PC-9 (cell line): Measurements from ENCODE around the gene TRIM9. TPM values are rescaled to one million over a fixed set of nuclear protein-coding genes. Genes with fewer than 3 reads are reported as not detected.
A peak's percentile ranks its signal among the peaks of the same experiment; 100 is the strongest.

ENCODE experiments used
- BruUV-seq: library from RNA; stranded (reverse); fragments of 400-500 nt; replicated peaks from 2 replicates; lab custom pipeline; 2021; lab: Mats Ljungman, UMichigan
- CTCF ChIA-PET: fragments of 300-600 bp; sonication (Branson Sonifier 250); formaldehyde crosslinking; loops from one replicate; lab custom pipeline; 2022; ENCODE audit warnings: antibody characterized with exemption; lab: Charles Lee
- POLR2A ChIA-PET: fragments of 300-600 bp; sonication (Branson Sonifier 250); formaldehyde crosslinking; loops from one replicate; lab custom pipeline; 2022; ENCODE audit warnings: antibody characterized with exemption; ENCODE audit not compliant: unreplicated experiment; lab: Charles Lee
- DNase-seq, 2 experiments: peaks; one replicate each; pipeline versions ENCODE4 v3.0.0 to v3.0.0-alpha.2; 2015 to 2022; ENCODE audit warnings: mixed read lengths in 1 of 2
- H2AFZ ChIP-seq: fragments of 200-600 bp; sonication (generic); 2 replicates; pipeline ENCODE4 v1.8.1; 2017; ENCODE audit warnings: antibody characterized with exemption
- H3F3A ChIP-seq: fragments of 200-600 bp; sonication (generic); 2 replicates; pipeline ENCODE4 v1.8.1; 2017; ENCODE audit warnings: antibody characterized with exemption, mild to moderate bottlenecking, low read depth; ENCODE audit not compliant: insufficient read depth
- H3K27ac ChIP-seq: fragments of 200-600 bp; sonication (generic); 2 replicates; pipeline ENCODE4 v1.6.1; 2016; ENCODE audit warnings: mixed run types
- H3K27me3 ChIP-seq: fragments of 200-600 bp; sonication (generic); 2 replicates; pipeline ENCODE4 v1.6.1; 2016; ENCODE audit warnings: low read depth, mixed run types; ENCODE audit not compliant: insufficient read depth
- H3K36me3 ChIP-seq: fragments of 200-600 bp; sonication (generic); 2 replicates; pipeline ENCODE4 v1.6.1; 2016; ENCODE audit warnings: low read depth, mixed run types
- H3K4me1 ChIP-seq: fragments of 200-600 bp; sonication (generic); replicated peaks from 2 replicates; pipeline ENCODE4 v1.6.1; 2016; ENCODE audit warnings: mixed run types; ENCODE audit not compliant: insufficient read depth
- H3K4me2 ChIP-seq: fragments of 200-600 bp; sonication (generic); 2 replicates; pipeline ENCODE4 v1.6.1; 2017; ENCODE audit warnings: mixed run types
- H3K4me3 ChIP-seq: fragments of 200-600 bp; sonication (generic); 2 replicates; pipeline ENCODE4 v1.6.1; 2016; ENCODE audit warnings: mixed run types
- H3K79me2 ChIP-seq: fragments of 200-600 bp; sonication (generic); 2 replicates; pipeline ENCODE4 v1.6.1; 2017; ENCODE audit warnings: low read depth, mixed run types
- H3K9me2 ChIP-seq: fragments of 200-600 bp; sonication (generic); 2 replicates; pipeline ENCODE4 v1.8.1; 2017; ENCODE audit warnings: mild to moderate bottlenecking; ENCODE audit not compliant: insufficient read depth
- H3K9me3 ChIP-seq: fragments of 200-600 bp; sonication (generic); 2 replicates; pipeline ENCODE4 v1.8.1; 2016; ENCODE audit warnings: low read depth; ENCODE audit not compliant: insufficient read depth
- H4K20me1 ChIP-seq: fragments of 200-600 bp; sonication (generic); 2 replicates; pipeline ENCODE4 v1.8.1; 2017; ENCODE audit not compliant: insufficient read depth
- CTCF ChIP-seq: fragments of 200-600 bp; sonication (generic); conservative IDR thresholded peaks from 2 replicates; pipeline ENCODE4 v1.6.1; 2017; ENCODE audit warnings: mixed run types, antibody characterized with exemption, mild to moderate bottlenecking, moderate library complexity
- EZH2 ChIP-seq: fragments of 200-600 bp; sonication (generic); IDR thresholded peaks from 2 replicates; pipeline ENCODE4 v1.8.0; 2017; ENCODE audit warnings: antibody characterized with exemption, low read depth
- intact Hi-C: fragments of 100-400 bp; cut with micrococcal nuclease; formaldehyde crosslinking; loops from one replicate; pipeline ENCODE4 v1.10.0; 2022; ENCODE audit not compliant: unreplicated experiment
- total RNA-seq: library from RNA; stranded (reverse); gene quantifications from 2 replicates; pipeline ENCODE4 v1.2.3, GENCODE V29; 2021

Gene TRIM9
- total RNA-seq, 1 experiment from 2014 or later: 2.1 TPM

GRCh38 chr14:51087031-51087441 is 7.9 kb downstream of the TRIM9 start:
- BruUV-seq: no TSS peak
- intact Hi-C loops: no loop called here
- ChIA-PET POLR2A (interaction anchor here (0.6 kb wide), 1 partner anchor 10 kb away, joined by 7 read pairs; no protein-coding TSS in a partner anchor), CTCF (no interaction called here)
- H3K79me2 ChIP-seq: no peaks in the 10 kb centered on the region
- peaks cover 4% of the 10 kb centered on the region; the same call in 1 of the 2 replicates for H3F3A ChIP-seq
- peak; percentile 83 to 84 for DNase-seq
- H3K4me3 ChIP-seq: no peak overlapping the region
- no peak overlapping the region for H2AFZ ChIP-seq
- peaks cover 13% of the 10 kb centered on the region for H3K4me1 ChIP-seq
- peak overlapping the region; percentile 28 for H3K4me2 ChIP-seq
- no peaks in the 10 kb centered on the region for H3K9me3 ChIP-seq
- no peaks in the 10 kb centered on the region for H3K36me3 ChIP-seq
- no peaks in the 10 kb centered on the region for H4K20me1 ChIP-seq
- no peaks in the 10 kb centered on the region for H3K9me2 ChIP-seq
- no peaks in the 10 kb centered on the region for H3K27me3 ChIP-seq
- H3K27ac ChIP-seq: peak overlapping the region; percentile 35; the same call in 1 of the 2 replicates
- TF ChIP-seq CTCF: no peak
- no peak for TF ChIP-seq EZH2

GRCh38 chr14:51086044-51086443 is 8.9 kb downstream of the TRIM9 start:
- Histone ChIP-seq H4K20me1 (no peaks in the 10 kb centered on the region), H2AFZ (no peak overlapping the region), H3K4me2 (no peak overlapping the region), H3K4me3 (no peak overlapping the region), H3K4me1 (peaks cover 13% of the 10 kb centered on the region), H3K36me3 (no peaks in the 10 kb centered on the region), H3K9me3 (no peaks in the 10 kb centered on the region), H3K9me2 (no peaks in the 10 kb centered on the region), H3K79me2 (no peaks in the 10 kb centered on the region), H3F3A (peaks cover 4% of the 10 kb centered on the region; the same call in 1 of the 2 replicates), H3K27ac (no peak overlapping the region), H3K27me3 (no peaks in the 10 kb centered on the region)
- CTCF ChIA-PET: no interaction called here
- intact Hi-C loops: no loop called here
- POLR2A ChIA-PET: interaction anchor here (0.5 kb wide), 1 partner anchor 409 kb away, joined by 5 read pairs; no protein-coding TSS in a partner anchor
- no peak for TF ChIP-seq CTCF
- TF ChIP-seq EZH2: no peak
- DNase-seq: no peak
- no TSS peak for BruUV-seq

- intact Hi-C loops: no loop called here
- POLR2A ChIA-PET: interaction anchor here (0.6 kb wide), 1 partner anchor 553 kb away, joined by 3 read pairs; no protein-coding TSS in a partner anchor
- no TSS peak for BruUV-seq
These were observed 9.9 kb downstream of the TRIM9 start for GRCh38 chr14:51084962-51085361.

More at GRCh38 chr14:51084962-51085361, 9.9 kb downstream of the TRIM9 start:
- Histone ChIP-seq H3K27me3 (no peaks in the 10 kb centered on the region), H2AFZ (no peak overlapping the region), H3K4me1 (peaks cover 17% of the 10 kb centered on the region), H3K27ac (no peak overlapping the region), H3K36me3 (no peaks in the 10 kb centered on the region), H4K20me1 (no peaks in the 10 kb centered on the region), H3K9me2 (no peaks in the 10 kb centered on the region), H3F3A (peaks cover 4% of the 10 kb centered on the region; the same call in 1 of the 2 replicates), H3K79me2 (no peaks in the 10 kb centered on the region), H3K4me3 (no peak overlapping the region), H3K4me2 (no peak overlapping the region), H3K9me3 (no peaks in the 10 kb centered on the region)
- no peak for DNase-seq
- CTCF ChIA-PET: no interaction called here
- TF ChIP-seq EZH2: no peak
- no peak for TF ChIP-seq CTCF
